SK-N-SH (cell line): ENCODE data around the gene TMEM107. TPM values are rescaled to one million over a fixed set of nuclear protein-coding genes. Genes with fewer than 3 reads are reported as not detected.

Experiments used
- CTCF ChIA-PET: fragments of 300-600, 350-600 bp; formaldehyde crosslinking; extraction: SDS; loops from one replicate; lab custom pipeline; 2021; lab: Yijun Ruan, JAX
- POLR2A ChIA-PET: fragments of 350-600 bp; sonication (Branson Sonifier 250); formaldehyde crosslinking; extraction: SDS; loops from one replicate; lab custom pipeline; 2020; ENCODE audit warnings: antibody characterized with exemption, inconsistent platforms; lab: Yijun Ruan, JAX
- DNase-seq: peaks from one replicate; pipeline ENCODE4 v3.0.0; 2012
- H2AFZ ChIP-seq: fragments of 200-600 bp; sonication (generic); 2 replicates; pipeline ENCODE4 v1.8.1; 2016; ENCODE audit warnings: antibody characterized with exemption, mild to moderate bottlenecking, low read depth
- H3F3A ChIP-seq: fragments of 200-600 bp; sonication (generic); replicated peaks from 2 replicates; pipeline ENCODE3; 2016; ENCODE audit warnings: antibody characterized with exemption, mild to moderate bottlenecking; ENCODE audit not compliant: insufficient read depth
- H3K27ac ChIP-seq, 2 experiments: fragments of 200-500 bp in 1 of 2; fragments of 200-600 bp in 1 of 2; sonication (Bioruptor generic) in 1 of 2; sonication (generic), shearing (Covaris generic) in 1 of 2; 2 replicates each; pipeline versions ENCODE4 v1.5.1 to v1.6.1; 2014 to 2016; ENCODE audit warnings: low read depth in 2 of 2, inconsistent platforms in 1 of 2, low read length in 1 of 2, mild to moderate bottlenecking in 1 of 2, mixed read lengths in 1 of 2
- H3K27me3 ChIP-seq: fragments of 200-600 bp; sonication (generic), shearing (Covaris generic); 2 replicates; pipeline ENCODE4 v1.6.1; 2016; ENCODE audit warnings: mixed run types; ENCODE audit not compliant: insufficient read depth
- H3K36me3 ChIP-seq, 2 experiments: fragments of 200-500 bp in 1 of 2; fragments of 200-600 bp in 1 of 2; sonication (Bioruptor generic) in 1 of 2; sonication (generic) in 1 of 2; replicated peaks in 1 of 2; 2 replicates each; pipeline versions ENCODE3 to v1.5.1; 2014 to 2016; ENCODE audit warnings: low read length in 1 of 2, mild to moderate bottlenecking in 1 of 2; ENCODE audit not compliant: insufficient read depth in 2 of 2, control insufficient read depth in 1 of 2
- H3K4me1 ChIP-seq, 2 experiments: fragments of 200-500 bp in 1 of 2; fragments of 200-600 bp in 1 of 2; sonication (Bioruptor generic) in 1 of 2; sonication (generic), shearing (Covaris generic) in 1 of 2; 2 replicates each; pipeline versions ENCODE4 v1.5.1 to v1.6.1; 2014 to 2016; ENCODE audit warnings: low read depth in 1 of 2, low read length in 1 of 2, mixed run types in 1 of 2; ENCODE audit not compliant: insufficient read depth in 2 of 2, control insufficient read depth in 1 of 2
- H3K4me2 ChIP-seq: fragments of 200-600 bp; sonication (generic), shearing (Covaris generic); 2 replicates; pipeline ENCODE4 v1.6.1; 2017; ENCODE audit warnings: mixed run types
- H3K4me3 ChIP-seq, 2 experiments: fragments of 200-500 bp in 1 of 2; fragments of 200-600 bp in 1 of 2; sonication (Bioruptor generic) in 1 of 2; sonication (generic), shearing (Covaris generic) in 1 of 2; 2 replicates each; pipeline versions ENCODE4 v1.5.1 to v1.8.1; 2014 to 2016; ENCODE audit warnings: low read depth in 2 of 2, inconsistent platforms in 1 of 2, low read length in 1 of 2, mild to moderate bottlenecking in 1 of 2, mixed read lengths in 1 of 2, moderate library complexity in 1 of 2
- H3K79me2 ChIP-seq: fragments of 200-600 bp; sonication (generic); 2 replicates; pipeline ENCODE4 v1.8.1; 2017; ENCODE audit warnings: mild to moderate bottlenecking; ENCODE audit not compliant: insufficient read depth
- H3K9ac ChIP-seq: fragments of 200-600 bp; sonication (generic); 2 replicates; pipeline ENCODE4 v1.6.1; 2017; ENCODE audit warnings: mixed run types
- H3K9me2 ChIP-seq: fragments of 200-600 bp; sonication (generic); 2 replicates; pipeline ENCODE4 v1.6.1; 2017; ENCODE audit warnings: mixed run types
- H3K9me3 ChIP-seq: fragments of 200-600 bp; sonication (generic); 2 replicates; pipeline ENCODE4 v1.6.1; 2017; ENCODE audit warnings: mixed run types, mild to moderate bottlenecking, moderate library complexity
- H4K20me1 ChIP-seq: fragments of 200-600 bp; sonication (generic); 2 replicates; pipeline ENCODE4 v1.6.1; 2017; ENCODE audit warnings: mild to moderate bottlenecking, mixed run types; ENCODE audit not compliant: insufficient read depth
- CTCF ChIP-seq: fragments of 200-600 bp; sonication (generic); IDR thresholded peaks from 2 replicates; pipeline ENCODE4 v1.6.1; 2017; ENCODE audit warnings: antibody characterized with exemption, mild to moderate bottlenecking, moderate library complexity
- FOXJ3 ChIP-seq: sonication (generic); formaldehyde crosslinking; IDR thresholded peaks from 2 replicates; pipeline ENCODE4 v1.5.1; 2020; ENCODE audit warnings: mild to moderate bottlenecking, missing genetic modification reagents
- IRF3 ChIP-seq: fragments of 150-350 bp; IDR thresholded peaks from 2 replicates; pipeline ENCODE4 v1.6.1; 2016; ENCODE audit warnings: mild to moderate bottlenecking, low read depth, low read length
- JUND ChIP-seq: IDR thresholded peaks from 2 replicates; pipeline ENCODE4 v1.4.0; 2012
- MAX ChIP-seq: IDR thresholded peaks from 2 replicates; pipeline ENCODE4 v1.4.0; 2012; ENCODE audit warnings: low read depth
- MEF2A ChIP-seq: IDR thresholded peaks from 2 replicates; pipeline ENCODE4 v1.4.0; 2012; ENCODE audit warnings: low read depth, borderline replicate concordance
- MXI1 ChIP-seq: IDR thresholded peaks from 2 replicates; pipeline ENCODE4 v1.6.1; 2012; ENCODE audit warnings: mild to moderate bottlenecking, low read depth, low read length, improper control_type of control experiment
- NFIC ChIP-seq: IDR thresholded peaks from 2 replicates; pipeline ENCODE4 v1.4.0; 2012; ENCODE audit warnings: borderline replicate concordance
- POLR2AphosphoS5 ChIP-seq: IDR thresholded peaks from 2 replicates; pipeline ENCODE4 v1.6.1; 2012; ENCODE audit warnings: low read depth, low read length
- REST ChIP-seq: IDR thresholded peaks from 2 replicates; pipeline ENCODE4 v1.6.1; 2012; ENCODE audit warnings: mild to moderate bottlenecking, low read depth, low read length, moderate library complexity
- RFX5 ChIP-seq: IDR thresholded peaks from 2 replicates; pipeline ENCODE4 v1.6.1; 2012; ENCODE audit warnings: mild to moderate bottlenecking, improper control_type of control experiment, low read length
- RXRA ChIP-seq: IDR thresholded peaks from 2 replicates; pipeline ENCODE4 v1.4.0; 2012; ENCODE audit warnings: low read depth, mild to moderate bottlenecking, borderline replicate concordance
- TAF1 ChIP-seq: IDR thresholded peaks from 2 replicates; pipeline ENCODE4 v1.6.1; 2012; ENCODE audit warnings: low read depth, mild to moderate bottlenecking, low read length, moderate library complexity, borderline replicate concordance
- USF2 ChIP-seq: fragments of 150-350 bp; IDR thresholded peaks from 2 replicates; pipeline ENCODE4 v1.6.1; 2017; ENCODE audit warnings: antibody characterized with exemption, low read length, low read depth, borderline replicate concordance
- ZBTB33 ChIP-seq: IDR thresholded peaks from 2 replicates; pipeline ENCODE4 v1.4.0; 2012; ENCODE audit warnings: low read depth, borderline replicate concordance
- WGBS: methylation state at CpG from one replicate; pipeline ENCODE4 v1.1.6; 2017; ENCODE audit warnings: low lambda C conversion rate; 5-methylcytosine and 5-hydroxymethylcytosine counted together
- polyA plus RNA-seq, 3 experiments: library from polyadenylated mRNA; depleted of rRNA; stranded (reverse); fragments of >200 nt; gene quantifications; 2 replicates each; pipeline ENCODE4 v1.2.3, GENCODE V29; 2012

The TMEM107 gene
- polyA plus RNA-seq, 1 of the 3 experiments (the other 2 are of a cell fraction), result 18.6 TPM

- TF ChIP-seq REST (no peak), RXRA (no peak), JUND (no peak), USF2 (no peak), IRF3 (no peak), FOXJ3 (CRISPR knock-in tag) (no peak), MXI1 (no peak), POLR2AphosphoS5 (no peak), ZBTB33 (no peak), MEF2A (no peak), RFX5 (no peak), MAX (no peak), TAF1 (no peak), NFIC (no peak), CTCF (no peak)
- H3K36me3 ChIP-seq, result peaks cover 24 to 73% of the 10 kb centered on the region in 2 experiments
- H3K9ac ChIP-seq, result no peak overlapping the region
- H3K4me2 ChIP-seq, result no peak overlapping the region
- H3K4me1 ChIP-seq, result peaks cover 5 to 6% of the 10 kb centered on the region in 2 experiments; a peak in 2 of 4 replicates
- WGBS, result 89% methylated on average over 9 of the region's 12 CpGs
- no peak overlapping the region for H3K4me3 ChIP-seq
- no peak for DNase-seq
- ChIA-PET CTCF (interaction anchor here (0.6 kb wide), 1 partner anchor 19 kb away, joined by 3 read pairs; no protein-coding TSS in a partner anchor), POLR2A (interaction anchor here (2.3 kb wide), 1 partner anchor 27 kb away, joined by 6 read pairs; no protein-coding TSS in a partner anchor)
- no peaks in the 10 kb centered on the region for H3K9me3 ChIP-seq
- H4K20me1 ChIP-seq, result peaks cover 9% of the 10 kb centered on the region; the same call in 1 of the 2 replicates
- no peak overlapping the region for H3K27ac ChIP-seq
- H3K27me3 ChIP-seq, result no peaks in the 10 kb centered on the region
- no peaks in the 10 kb centered on the region for H3K9me2 ChIP-seq
- H3K79me2 ChIP-seq, result peaks cover 9% of the 10 kb centered on the region; the same call in 1 of the 2 replicates
- no peaks in the 10 kb centered on the region for H3F3A ChIP-seq
- H2AFZ ChIP-seq, result no peak overlapping the region
Observed at GRCh38 chr17:8145811-8146210, 30.4 kb downstream of the TMEM107 start.
